SK-MEL-5 (cell line): ENCODE results near the gene PROM1. TPM values are rescaled to one million over a fixed set of nuclear protein-coding genes. Genes with fewer than 3 reads are reported as not detected.

Source experiments
- DNase-seq: peaks from one replicate; pipeline ENCODE4 v3.0.0-alpha.2; 2016; ENCODE audit warnings: low read depth, low spot score
- in situ Hi-C: cut with HindIII; loops from 2 replicates; pipeline ENCODE4 v1.10.0; 2016; ENCODE audit warnings: low sequenced_read_pairs, high pct_unique_total_duplicates, low pct_unique_long_range_greater_than_20kb
- total RNA-seq: library from RNA; depleted of rRNA; stranded (reverse); fragments of >200 nt; shearing (Covaris generic); gene quantifications from 2 replicates; pipeline ENCODE4 v1.2.3, GENCODE V29; 2014

Gene PROM1
- total RNA-seq, 1 experiment from 2014 or later: 3.1 TPM

GRCh38 chr4:16019649-16020048 lies 64.2 kb downstream of the PROM1 start:
- DNase-seq: no peak
- in situ Hi-C loops: loop anchor here (25.0 kb wide), 1 partner anchor 193 kb away; no protein-coding TSS in a partner anchor

DNA sequence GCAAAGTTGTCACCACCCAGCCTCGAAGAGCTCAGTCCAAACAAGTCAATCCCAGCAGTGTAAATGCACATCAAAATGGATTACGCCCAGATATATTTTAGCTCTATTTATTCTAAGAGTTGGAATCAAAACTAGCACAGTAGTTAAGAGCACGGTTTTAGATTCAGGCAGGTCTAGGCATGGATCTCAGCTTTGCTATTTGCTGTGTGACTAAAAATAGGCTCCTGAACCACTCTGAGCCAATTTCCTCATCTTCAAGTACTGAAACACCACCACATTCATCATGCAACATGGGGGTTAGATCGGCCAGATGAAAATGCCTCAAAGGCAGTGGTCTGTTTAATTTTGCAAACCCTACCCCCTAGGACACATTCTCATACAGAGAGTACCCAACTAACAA lies 65.0 kb downstream of the PROM1 start:
- no peak for DNase-seq
- in situ Hi-C loops: loop anchor here (25.0 kb wide), 1 partner anchor 193 kb away; no protein-coding TSS in a partner anchor

GRCh38 chr4:16018061-16018676 lies 65.7 kb downstream of the PROM1 start:
- DNase-seq: no peak
- in situ Hi-C loops: loop anchor here (25.0 kb wide), 1 partner anchor 194 kb away; no protein-coding TSS in a partner anchor

- in situ Hi-C loops: loop anchor here (25.0 kb wide), 1 partner anchor 196 kb away; no protein-coding TSS in a partner anchor
- DNase-seq: peak; percentile 94
Measured at GRCh38 chr4:16016536-16016935, 67.3 kb downstream of the PROM1 start.

DNA sequence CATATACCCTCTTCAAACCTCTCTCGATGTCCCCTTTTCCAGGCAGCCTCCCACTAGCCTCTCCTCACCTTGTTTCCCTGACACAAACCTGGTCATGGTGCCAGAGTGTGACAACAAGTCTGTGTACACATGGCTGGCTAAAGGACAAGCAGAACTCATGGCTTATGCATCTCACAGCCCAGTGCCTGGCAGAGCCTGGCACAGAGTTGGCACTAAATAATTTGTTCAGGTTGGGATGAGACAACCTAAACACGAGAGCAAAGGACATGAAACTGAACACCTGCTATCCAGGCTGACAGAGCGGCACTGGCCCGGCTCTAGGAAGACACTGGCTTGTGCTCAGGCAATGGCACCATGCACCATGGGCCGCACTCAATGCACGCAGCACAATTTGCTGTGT lies 72.7 kb downstream of the PROM1 start:
- in situ Hi-C loops: loop anchor here (25.0 kb wide), 1 partner anchor 201 kb away; no protein-coding TSS in a partner anchor
- DNase-seq: no peak

DNA sequence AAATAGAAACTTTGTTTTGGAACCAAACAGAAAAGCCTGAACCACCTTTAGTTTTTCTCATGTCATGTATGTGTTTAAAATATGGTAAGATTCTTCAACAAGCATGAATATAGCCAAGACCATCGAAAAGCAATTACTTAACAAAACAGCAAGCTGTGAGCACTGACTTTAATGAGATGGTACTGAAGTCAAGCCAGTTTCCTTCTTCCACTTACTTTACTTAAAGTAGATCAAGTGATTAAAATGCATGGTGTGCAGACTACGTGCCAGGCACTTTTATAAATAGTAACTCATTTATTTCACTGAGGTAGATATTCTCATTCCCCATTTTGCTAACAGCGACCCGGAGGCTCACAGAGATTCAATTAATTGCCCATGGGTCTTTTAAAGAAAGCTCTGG lies 74.7 kb downstream of the PROM1 start:
- in situ Hi-C loops: loop anchor here (25.0 kb wide), 1 partner anchor 203 kb away; no protein-coding TSS in a partner anchor

GRCh38 chr4:16007471-16008095 lies 76.2 kb downstream of the PROM1 start:
- DNase-seq: no peak
- in situ Hi-C loops: loop anchor here (25.0 kb wide), 1 partner anchor 205 kb away; no protein-coding TSS in a partner anchor

More for the DNA sequence above, 74.7 kb downstream of the PROM1 start:
- no peak for DNase-seq

GRCh38 chr4:16006771-16007446 lies 76.9 kb downstream of the PROM1 start:
- in situ Hi-C loops: loop anchor here (25.0 kb wide), 1 partner anchor 205 kb away; no protein-coding TSS in a partner anchor
- DNase-seq: no peak

GRCh38 chr4:16005676-16006075 lies 78.1 kb downstream of the PROM1 start:
- in situ Hi-C loops: loop anchor here (25.0 kb wide), 1 partner anchor 207 kb away; no protein-coding TSS in a partner anchor
- DNase-seq: no peak

- peak; percentile 89 for DNase-seq
- in situ Hi-C loops: loop anchor here (25.0 kb wide), 1 partner anchor 211 kb away; no protein-coding TSS in a partner anchor
Measured at GRCh38 chr4:16001484-16001858, 82.4 kb downstream of the PROM1 start.

GRCh38 chr4:16000708-16001483 lies 82.9 kb downstream of the PROM1 start:
- no peak for DNase-seq
- in situ Hi-C loops: loop anchor here (25.0 kb wide), 1 partner anchor 211 kb away; no protein-coding TSS in a partner anchor

DNA sequence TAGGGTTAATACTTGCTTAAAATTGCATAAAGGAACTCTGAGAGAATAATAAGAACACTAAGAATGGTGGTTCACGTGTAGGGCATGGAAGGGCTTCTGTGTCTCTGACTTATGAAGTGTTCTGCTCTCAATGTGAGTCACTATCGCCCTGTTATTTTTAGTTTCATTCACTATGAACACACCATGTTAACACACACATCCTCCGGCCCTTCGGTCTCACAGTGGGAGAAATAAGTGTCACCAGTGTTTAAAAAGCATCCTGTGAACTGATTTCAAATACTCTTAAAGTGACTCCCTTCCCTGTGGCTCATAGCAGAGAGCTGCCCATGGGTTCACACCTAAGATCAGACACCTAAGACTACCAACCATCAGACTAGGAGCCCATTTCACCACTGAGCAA lies 87.0 kb downstream of the PROM1 start:
- in situ Hi-C loops: no loop called here
- DNase-seq: no peak

GRCh38 chr4:15995826-15996225 lies 88.0 kb downstream of the PROM1 start:
- in situ Hi-C loops: no loop called here
- DNase-seq: no peak

DNA sequence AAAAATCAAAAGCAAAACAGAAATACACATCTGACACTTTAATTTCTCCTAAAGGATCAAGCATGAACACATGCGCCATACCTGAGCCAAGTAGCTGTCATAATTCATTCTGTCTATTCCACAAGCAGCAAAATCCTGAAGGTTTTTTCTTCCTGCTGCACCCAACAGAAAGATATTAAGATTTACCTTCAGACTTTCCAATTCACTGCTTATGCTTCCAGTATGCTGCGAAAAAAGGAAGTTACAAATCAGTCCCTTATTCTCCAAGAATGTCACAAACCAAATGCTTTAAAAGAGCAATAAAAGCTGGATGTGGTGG lies 91.7 kb downstream of the PROM1 start:
- in situ Hi-C loops: no loop called here
- no peak for DNase-seq

GRCh38 chr4:15990570-15991285 lies 93.1 kb downstream of the PROM1 start:
- no peak for DNase-seq
- in situ Hi-C loops: no loop called here

DNA sequence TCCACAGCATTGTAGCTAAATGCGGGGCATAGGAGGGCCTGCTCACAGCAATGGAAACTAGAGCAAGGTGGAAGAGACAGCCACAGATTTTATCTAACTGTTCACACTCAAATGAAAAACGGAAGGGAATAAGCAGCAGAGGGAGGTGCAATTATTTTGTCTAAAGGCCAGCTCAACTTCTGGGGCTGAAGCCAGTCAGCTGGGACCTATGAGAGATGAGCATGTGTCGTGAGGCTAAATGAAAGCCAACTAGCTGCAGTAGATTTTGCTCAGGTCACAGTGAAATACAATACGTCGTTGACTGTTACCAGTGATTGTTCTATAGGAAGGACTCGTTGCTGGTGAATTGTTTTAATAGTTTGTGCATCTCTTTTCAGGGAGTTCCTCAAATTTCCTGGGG lies 94.4 kb downstream of the PROM1 start:
- DNase-seq: no peak
- in situ Hi-C loops: no loop called here

DNA sequence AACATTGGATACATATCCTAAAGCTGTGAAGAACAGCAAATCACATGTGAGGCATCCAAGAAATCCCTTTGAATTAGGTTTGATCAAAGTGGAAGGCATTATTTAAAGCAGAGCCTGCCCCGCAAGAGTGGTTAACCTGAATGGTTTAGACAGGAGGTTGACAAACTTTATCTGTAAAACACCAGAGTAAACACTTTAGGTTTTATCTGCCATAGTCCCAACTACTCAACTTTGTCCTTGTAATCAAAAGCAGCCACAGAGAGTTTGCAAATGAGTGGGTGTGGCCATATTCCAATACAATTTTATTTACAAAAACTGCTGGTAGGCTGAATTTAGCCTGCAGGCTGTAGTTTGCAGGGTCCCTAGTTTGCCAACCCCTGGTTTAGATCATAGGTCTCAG lies 95.6 kb downstream of the PROM1 start:
- in situ Hi-C loops: no loop called here
- DNase-seq: no peak
